HG03175 (cell line): ENCODE measurements around the gene CXXC1.
A peak's percentile ranks its signal among the peaks of the same experiment; 100 is the strongest.
"Not testable (repeated sequence)": the region's sequence is repeated elsewhere in the genome, so short reads cannot be mapped to it uniquely, and the experiment has no call there.

Experiments
- ATAC-seq: cut with Tn5 transposase; IDR thresholded peaks from one replicate; pipeline ENCODE4 v1.9.1; 2021; ENCODE audit warnings: mild to moderate bottlenecking, moderate library complexity; ENCODE audit not compliant: unreplicated experiment

CXXC1 gene

GRCh38 chr18:50287441-50288347 lies at the start of gene CXXC1:
Gene CXXC1 (minus strand): TSS chr18:50287692. CDS start chr18:50287589, 103 bp downstream.
- peak; percentile 90 for ATAC-seq

- ATAC-seq: peak; percentile 72
Measured at GRCh38 chr18:50334546-50335152, 47.2 kb upstream of the CXXC1 start.

- no peak for ATAC-seq
Measured at GRCh38 chr18:50331691-50332090, 44.2 kb upstream of the CXXC1 start.

- ATAC-seq: no peak
Measured at GRCh38 chr18:50330176-50330575, 42.7 kb upstream of the CXXC1 start.

- no peak for ATAC-seq
Measured at GRCh38 chr18:50327983-50328382, 40.5 kb upstream of the CXXC1 start.

- peak; percentile 72 for ATAC-seq
Measured at GRCh38 chr18:50320719-50321118, 33.2 kb upstream of the CXXC1 start.

GRCh38 chr18:50315100-50315871 lies 27.8 kb upstream of the CXXC1 start:
- peak; percentile 72 for ATAC-seq

- no peak for ATAC-seq
Measured at GRCh38 chr18:50313873-50314460, 26.5 kb upstream of the CXXC1 start.

GRCh38 chr18:50313031-50313607 lies 25.6 kb upstream of the CXXC1 start:
- ATAC-seq: peak; percentile 30

GRCh38 chr18:50312296-50313030 lies 25.0 kb upstream of the CXXC1 start:
- ATAC-seq: peak; percentile 76

GRCh38 chr18:50311650-50312049 lies 24.2 kb upstream of the CXXC1 start:
- no peak for ATAC-seq

- no peak for ATAC-seq
Measured at GRCh38 chr18:50310080-50310479, 22.6 kb upstream of the CXXC1 start.

GRCh38 chr18:50308851-50309250 lies 21.4 kb upstream of the CXXC1 start:
- not testable (repeated sequence) for ATAC-seq

- peak; percentile 95 for ATAC-seq
Measured at GRCh38 chr18:50307738-50308470, 20.4 kb upstream of the CXXC1 start.

- no peak for ATAC-seq
Measured at GRCh38 chr18:50307400-50307737, 19.9 kb upstream of the CXXC1 start.

- no peak for ATAC-seq
Measured at GRCh38 chr18:50306944-50307343, 19.5 kb upstream of the CXXC1 start.

- no peak for ATAC-seq
Measured at GRCh38 chr18:50301074-50301473, 13.6 kb upstream of the CXXC1 start.

GRCh38 chr18:50299626-50300388 lies 12.3 kb upstream of the CXXC1 start:
- ATAC-seq: no peak
